Adrenal gland (tissue), 5 donors: ENCODE results near the gene KCNF1.

ENCODE experiments used
- CTCF ChIP-seq, 6 experiments: fragments of 450-650 bp in 4 of 6; fragments of 200-600 bp in 2 of 6; sonication (generic) in 1 of 6; IDR thresholded peaks; 1 replicate in 5 of 6; 2 replicates in 1 of 6; pipeline versions ENCODE4 v1.5.1 to v1.8.0; 2016 to 2021; ENCODE audit warnings: antibody characterized with exemption in 6 of 6, mild to moderate bottlenecking in 2 of 6, moderate library complexity in 1 of 6
- POLR2A ChIP-seq, 2 donors: fragments of 450-650 bp; IDR thresholded peaks; one replicate each; pipeline ENCODE4 v1.6.1; 2017; ENCODE audit warnings: antibody characterized with exemption in 2 of 2, mild to moderate bottlenecking in 2 of 2, moderate library complexity in 1 of 2
- donor health status: DM: no; HTN: no; CAD: no.

- TF ChIP-seq POLR2A (IDR thresholded peaks at IDR 0.05): no peak
- no peak for TF ChIP-seq CTCF (IDR thresholded peaks at IDR 0.05)
Measured at GRCh38 chr2:10891390-10891789, 20.3 kb upstream of the KCNF1 start.
